ENCODE data around the gene ELF5. TPM values are rescaled to one million over a fixed set of nuclear protein-coding genes. Genes with fewer than 3 reads are reported as not detected.

ELF5 gene
- total RNA-seq, 2 experiments from 2014 or later, result not detected

DNA sequence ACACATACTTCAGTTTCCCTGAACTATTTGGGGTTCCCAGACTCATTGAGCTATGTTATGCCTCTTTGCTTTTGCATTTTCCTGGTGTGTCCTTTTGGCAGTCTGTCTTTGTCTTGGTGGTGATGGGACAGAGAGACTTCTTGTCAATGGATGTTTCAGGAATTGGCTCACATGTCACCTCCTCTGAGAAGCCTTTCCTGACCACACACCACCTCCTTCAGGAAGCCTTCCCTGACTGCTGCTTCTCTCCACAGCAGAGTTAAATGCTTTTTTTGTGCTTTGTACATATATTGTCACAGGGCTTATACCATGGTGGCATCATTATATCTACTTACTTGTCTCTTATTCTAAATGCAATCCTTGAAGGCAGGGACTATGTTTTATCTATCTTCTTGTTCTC is 28.5 kb upstream of the ELF5 start:
- Histone ChIP-seq H3K4me2 (ENCODE audit: low read length) (no peak overlapping the region), H3K4me1 (ENCODE audit: insufficient read depth, low read length, poor library complexity, severe bottlenecking) (no peaks in the 10 kb centered on the region), H3K27ac (ENCODE audit: low read depth, low read length, poor library complexity, severe bottlenecking) (no peak overlapping the region), H2AFZ (ENCODE audit: low read length) (no peak overlapping the region), H3K36me3 (ENCODE audit: insufficient read depth, low read length) (no peaks in the 10 kb centered on the region), H3K79me2 (ENCODE audit: insufficient read depth, low read depth, low read length) (no peaks in the 10 kb centered on the region), H3K9me3 (ENCODE audit: low read length) (no peaks in the 10 kb centered on the region), H3K9me2 (ENCODE audit: insufficient read depth, low read length) (no peaks in the 10 kb centered on the region), H3K4me3 (ENCODE audit: low read depth, low read length, poor library complexity, severe bottlenecking) (no peak overlapping the region), H4K20me1 (ENCODE audit: insufficient read depth, low read length) (no peaks in the 10 kb centered on the region)
- intact Hi-C loops (cut with micrococcal nuclease; ENCODE audit: unreplicated experiment), result no loop called here
- no TSS peak for BruUV-seq (replicated peaks)
- DNase-seq (ENCODE audit: low spot score), result no peak
- ChIA-PET POLR2A (no interaction called here), CTCF (ENCODE audit: unreplicated experiment) (no interaction called here)
- no peak for TF ChIP-seq CTCF (conservative IDR thresholded peaks at IDR 0.05; ENCODE audit: low read length)

GRCh38 chr11:34540870-34541269 is 27.3 kb upstream of the ELF5 start:
- Histone ChIP-seq H3K4me3 (ENCODE audit: low read depth, low read length, poor library complexity, severe bottlenecking) (no peak overlapping the region), H3K4me2 (ENCODE audit: low read length) (no peak overlapping the region), H3K9me3 (ENCODE audit: low read length) (no peaks in the 10 kb centered on the region), H3K36me3 (ENCODE audit: insufficient read depth, low read length) (no peaks in the 10 kb centered on the region), H3K4me1 (ENCODE audit: insufficient read depth, low read length, poor library complexity, severe bottlenecking) (no peaks in the 10 kb centered on the region), H4K20me1 (ENCODE audit: insufficient read depth, low read length) (no peaks in the 10 kb centered on the region), H2AFZ (ENCODE audit: low read length) (no peak overlapping the region), H3K27ac (ENCODE audit: low read depth, low read length, poor library complexity, severe bottlenecking) (no peak overlapping the region), H3K9me2 (ENCODE audit: insufficient read depth, low read length) (no peaks in the 10 kb centered on the region), H3K79me2 (ENCODE audit: insufficient read depth, low read depth, low read length) (no peaks in the 10 kb centered on the region)
- POLR2A ChIA-PET, result no interaction called here
- TF ChIP-seq CTCF (conservative IDR thresholded peaks at IDR 0.05; ENCODE audit: low read length) (no peak), EZH2phosphoT487 (IDR thresholded peaks at IDR 0.05; ENCODE audit: borderline replicate concordance, low read depth, low read length) (no peak)
- no peak for DNase-seq (ENCODE audit: low spot score)
- CTCF ChIA-PET (ENCODE audit: unreplicated experiment), result no interaction called here
- no TSS peak for BruUV-seq (replicated peaks)
- intact Hi-C loops (cut with micrococcal nuclease; ENCODE audit: unreplicated experiment), result no loop called here

DNA sequence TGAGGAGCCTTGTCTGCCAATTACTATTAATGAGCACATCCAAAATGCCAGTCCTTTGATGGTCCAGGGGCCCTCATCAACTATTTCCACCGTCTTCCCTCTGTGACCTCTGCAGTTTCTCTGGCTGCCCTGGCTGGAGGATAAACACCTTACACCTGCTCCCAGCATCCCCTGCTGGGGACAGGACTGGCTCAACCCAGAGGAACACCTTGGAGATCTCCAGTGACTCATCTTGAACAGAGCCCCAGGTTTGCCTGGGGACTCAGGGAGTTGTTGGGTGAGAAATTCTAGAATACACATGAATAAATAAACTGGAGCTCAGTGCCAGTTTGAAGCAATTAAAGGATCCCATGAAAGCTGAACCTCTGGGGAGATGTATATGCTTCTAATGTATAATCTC is 24.0 kb upstream of the ELF5 start:
- H3K9me2 ChIP-seq (ENCODE audit: insufficient read depth, low read length), result no peaks in the 10 kb centered on the region
- H3K79me2 ChIP-seq (ENCODE audit: insufficient read depth, low read depth, low read length), result no peaks in the 10 kb centered on the region
- no peak overlapping the region for H2AFZ ChIP-seq (ENCODE audit: low read length)
- no peaks in the 10 kb centered on the region for H4K20me1 ChIP-seq (ENCODE audit: insufficient read depth, low read length)
- CTCF ChIA-PET (ENCODE audit: unreplicated experiment), result no interaction called here
- no peak overlapping the region for H3K4me2 ChIP-seq (ENCODE audit: low read length)
- intact Hi-C loops (cut with micrococcal nuclease; ENCODE audit: unreplicated experiment), result no loop called here
- no peaks in the 10 kb centered on the region for H3K9me3 ChIP-seq (ENCODE audit: low read length)
- H3K27ac ChIP-seq (ENCODE audit: low read depth, low read length, poor library complexity, severe bottlenecking), result no peak overlapping the region
- H3K36me3 ChIP-seq (ENCODE audit: insufficient read depth, low read length), result no peaks in the 10 kb centered on the region
- POLR2A ChIA-PET, result interaction anchor here (0.6 to 0.7 kb wide), 2 partner anchors 92 to 1443 kb away, joined by 3 to 5 read pairs; no protein-coding TSS in a partner anchor
- no TSS peak for BruUV-seq (replicated peaks)
- H3K4me1 ChIP-seq (ENCODE audit: insufficient read depth, low read length, poor library complexity, severe bottlenecking), result no peaks in the 10 kb centered on the region
- TF ChIP-seq CTCF (conservative IDR thresholded peaks at IDR 0.05; ENCODE audit: low read length), result no peak
- no peak for TF ChIP-seq EZH2phosphoT487 (IDR thresholded peaks at IDR 0.05; ENCODE audit: borderline replicate concordance, low read depth, low read length)
- DNase-seq (ENCODE audit: low spot score), result no peak
- H3K4me3 ChIP-seq (ENCODE audit: low read depth, low read length, poor library complexity, severe bottlenecking), result no peak overlapping the region
